ENCODE data around the gene C2CD2. TPM values are rescaled to one million over a fixed set of nuclear protein-coding genes. Genes with fewer than 3 reads are reported as not detected.

C2CD2 gene
- total RNA-seq, 2 experiments from 2014 or later = 3.9 to 4.0 TPM

GRCh38 chr21:41861255-41861654 is 92.6 kb downstream of the C2CD2 start:
- POLR2A ChIA-PET = no interaction called here
- CTCF ChIA-PET = no interaction called here

- ChIA-PET POLR2A (no interaction called here), CTCF (no interaction called here)
Measured at GRCh38 chr21:41859297-41859980, 94.4 kb downstream of the C2CD2 start.

- ChIA-PET CTCF (interaction anchor here (0.6 kb wide), 1 partner anchor 19 kb away, joined by 4 read pairs; no protein-coding TSS in a partner anchor), POLR2A (no interaction called here)
Measured at GRCh38 chr21:41858466-41859296, 95.1 kb downstream of the C2CD2 start.

GRCh38 chr21:41857771-41858300 is 96.0 kb downstream of the C2CD2 start:
- CTCF ChIA-PET = interaction anchor here (0.6 kb wide), 1 partner anchor 20 kb away, joined by 4 read pairs; no protein-coding TSS in a partner anchor
- POLR2A ChIA-PET = no interaction called here

GRCh38 chr21:41856572-41856971 is 97.2 kb downstream of the C2CD2 start:
- CTCF ChIA-PET = no interaction called here
- POLR2A ChIA-PET = no interaction called here

GRCh38 chr21:41854426-41854995 is 99.3 kb downstream of the C2CD2 start:
- ChIA-PET POLR2A (no interaction called here), CTCF (no interaction called here)

GRCh38 chr21:41852929-41853320 is 100.9 kb downstream of the C2CD2 start:
- CTCF ChIA-PET = no interaction called here

GRCh38 chr21:41852151-41852928 is 101.5 kb downstream of the C2CD2 start:
- ChIA-PET CTCF (no interaction called here), POLR2A (no interaction called here)

More at GRCh38 chr21:41852929-41853320, 100.9 kb downstream of the C2CD2 start:
- POLR2A ChIA-PET = no interaction called here

GRCh38 chr21:41851090-41851790 is 102.6 kb downstream of the C2CD2 start:
- ChIA-PET POLR2A (no interaction called here), CTCF (no interaction called here)

- ChIA-PET CTCF (no interaction called here), POLR2A (no interaction called here)
Measured at GRCh38 chr21:41850085-41850484, 103.7 kb downstream of the C2CD2 start.

GRCh38 chr21:41848958-41849580 is 104.7 kb downstream of the C2CD2 start:
- POLR2A ChIA-PET = interaction anchor here (0.6 kb wide), 1 partner anchor 16 kb away, joined by 4 read pairs; no protein-coding TSS in a partner anchor
- CTCF ChIA-PET = no interaction called here

GRCh38 chr21:41848533-41848932 is 105.3 kb downstream of the C2CD2 start:
- ChIA-PET CTCF (no interaction called here), POLR2A (no interaction called here)

- ChIA-PET POLR2A (no interaction called here), CTCF (no interaction called here)
Measured at GRCh38 chr21:41847066-41847804, 106.6 kb downstream of the C2CD2 start.

GRCh38 chr21:41846536-41846935 is 107.3 kb downstream of the C2CD2 start:
- ChIA-PET CTCF (no interaction called here), POLR2A (no interaction called here)

GRCh38 chr21:41846033-41846317 is 107.8 kb downstream of the C2CD2 start:
- ChIA-PET POLR2A (no interaction called here), CTCF (no interaction called here)

- POLR2A ChIA-PET = no interaction called here
- CTCF ChIA-PET = no interaction called here
Measured at GRCh38 chr21:41845310-41846032, 108.3 kb downstream of the C2CD2 start.

GRCh38 chr21:41843584-41843983 is 110.2 kb downstream of the C2CD2 start:
- ChIA-PET POLR2A (interaction anchor here (0.6 kb wide), 1 partner anchor 206 kb away, joined by 3 read pairs; no protein-coding TSS in a partner anchor), CTCF (no interaction called here)

GRCh38 chr21:41840880-41841279 is 112.9 kb downstream of the C2CD2 start:
- ChIA-PET POLR2A (no interaction called here), CTCF (interaction anchor here (0.7 to 1.2 kb wide), 2 partner anchors 43 to 206 kb away, joined by 4 to 5 read pairs; no protein-coding TSS in a partner anchor)
